Measurements from ENCODE around the gene ADGRA1. TPM values are rescaled to one million over a fixed set of nuclear protein-coding genes. Genes with fewer than 3 reads are reported as not detected.

ADGRA1 gene
- total and polyA plus RNA-seq, 7 donors: under 0.01 to 0.28 (median 0.08) TPM; not detected in 3

DNA sequence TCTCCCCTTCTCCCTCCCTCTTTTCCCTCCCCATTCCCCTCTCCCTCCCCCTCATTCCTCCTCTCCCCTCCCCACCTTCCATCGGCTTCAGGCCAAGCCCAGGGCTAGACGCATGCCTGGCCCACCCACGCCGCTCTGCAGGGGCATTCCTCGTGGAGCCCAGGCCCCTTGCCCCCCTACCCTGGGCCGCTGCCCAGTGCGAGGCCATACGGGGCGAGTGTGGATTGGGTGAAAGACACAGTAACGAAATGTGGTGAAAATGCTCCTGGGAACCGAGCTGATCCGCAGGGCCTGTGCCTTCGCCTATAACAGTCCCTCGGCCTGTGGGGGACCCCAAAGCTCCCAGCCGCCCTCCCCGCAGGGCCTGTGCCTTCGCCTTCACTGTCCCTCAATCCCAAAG is 28.3 kb downstream of the ADGRA1 start:
- intact Hi-C loops (cut with DNase I): no loop called here
- TF ChIP-seq CTCF (IDR thresholded peaks at IDR 0.05): no peak
- TF ChIP-seq POLR2A (IDR thresholded peaks at IDR 0.05): no peak
- TF ChIP-seq POLR2AphosphoS5 (IDR thresholded peaks at IDR 0.05): no peak
- TF ChIP-seq EP300 (IDR thresholded peaks at IDR 0.05): no peak
- Histone ChIP-seq H3K9me3 (peaks cover 0 to 2% (median 0%) of the 10 kb centered on the region in 4 donors), H3K36me3 (no peaks in the 10 kb centered on the region), H3K27ac (no peak overlapping the region), H3K4me3 (no peak overlapping the region), H3K27me3 (peaks cover 0 to 10% (median 0%) of the 10 kb centered on the region in 3 donors), H3K4me1 (no peaks in the 10 kb centered on the region)
- DNase-seq: no peak
- 66 to 71% methylated on average over 17 of the region's 17 CpGs for WGBS, 2 donors

DNA sequence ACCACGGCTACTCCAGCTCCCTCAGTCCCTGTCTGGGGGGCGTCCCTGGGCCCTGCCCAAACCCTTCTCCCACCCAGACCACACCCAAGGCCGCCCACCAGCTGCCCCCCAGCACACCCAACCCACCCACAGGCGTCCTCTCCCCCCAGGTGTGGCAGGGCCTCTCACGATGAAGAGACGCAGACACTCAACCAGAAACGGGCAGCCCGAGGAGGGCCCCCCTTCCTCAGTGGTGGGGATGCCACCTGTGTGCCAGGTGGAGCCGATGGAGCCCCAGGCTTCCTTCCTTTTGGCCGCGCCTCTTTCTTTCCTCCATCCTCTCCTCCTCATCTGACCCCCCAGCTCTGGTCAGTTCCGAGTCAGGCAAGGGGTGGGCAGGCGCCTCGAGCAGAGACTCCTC is 28.7 kb downstream of the ADGRA1 start:
- Histone ChIP-seq H3K4me3 (no peak overlapping the region), H3K36me3 (no peaks in the 10 kb centered on the region), H3K9me3 (peaks cover 0 to 2% (median 0%) of the 10 kb centered on the region in 4 donors), H3K4me1 (no peaks in the 10 kb centered on the region), H3K27ac (no peak overlapping the region), H3K27me3 (peaks cover 0 to 10% (median 0%) of the 10 kb centered on the region in 3 donors)
- 62 to 80% methylated on average over 14 of the region's 14 CpGs for WGBS, 2 donors
- DNase-seq: no peak
- no peak for TF ChIP-seq EP300 (IDR thresholded peaks at IDR 0.05)
- no peak for TF ChIP-seq POLR2AphosphoS5 (IDR thresholded peaks at IDR 0.05)
- no peak for TF ChIP-seq POLR2A (IDR thresholded peaks at IDR 0.05)
- no peak for TF ChIP-seq CTCF (IDR thresholded peaks at IDR 0.05)
- intact Hi-C loops (cut with DNase I): no loop called here

GRCh38 chr10:133117036-133117687 is 29.4 kb downstream of the ADGRA1 start:
- peaks cover 0 to 10% (median 0%) of the 10 kb centered on the region in 3 donors for H3K27me3 ChIP-seq
- peaks cover 0 to 2% (median 0%) of the 10 kb centered on the region in 4 donors for H3K9me3 ChIP-seq
- H3K4me1 ChIP-seq: no peaks in the 10 kb centered on the region
- H3K36me3 ChIP-seq: no peaks in the 10 kb centered on the region
- intact Hi-C loops (cut with DNase I): no loop called here
- no peak for DNase-seq
- H3K4me3 ChIP-seq: no peak overlapping the region
- TF ChIP-seq EP300 (IDR thresholded peaks at IDR 0.05) (no peak), CTCF (IDR thresholded peaks at IDR 0.05) (no peak), POLR2AphosphoS5 (IDR thresholded peaks at IDR 0.05) (no peak), POLR2A (IDR thresholded peaks at IDR 0.05) (no peak)
- H3K27ac ChIP-seq: no peak overlapping the region
- WGBS, 2 donors: 86 to 92% methylated on average over 21 of the region's 21 CpGs

GRCh38 chr10:133117688-133118071 is 30.0 kb downstream of the ADGRA1 start:
- no peak overlapping the region for H3K4me3 ChIP-seq
- H3K36me3 ChIP-seq: no peaks in the 10 kb centered on the region
- TF ChIP-seq CTCF (IDR thresholded peaks at IDR 0.05) (no peak), EP300 (IDR thresholded peaks at IDR 0.05) (no peak), POLR2A (IDR thresholded peaks at IDR 0.05) (no peak), POLR2AphosphoS5 (IDR thresholded peaks at IDR 0.05) (no peak)
- WGBS, 2 donors: 58 to 80% methylated on average over 8 of the region's 8 CpGs
- intact Hi-C loops (cut with DNase I): no loop called here
- H3K4me1 ChIP-seq: no peaks in the 10 kb centered on the region
- no peak overlapping the region for H3K27ac ChIP-seq
- peaks cover 0 to 2% (median 0%) of the 10 kb centered on the region in 4 donors for H3K9me3 ChIP-seq
- DNase-seq: no peak
- peaks cover 0 to 10% (median 0%) of the 10 kb centered on the region in 3 donors for H3K27me3 ChIP-seq

All from sigmoid colon (tissue), 7 donors.